ENCODE data around the gene LRRK2. TPM values are rescaled to one million over a fixed set of nuclear protein-coding genes. Genes with fewer than 3 reads are reported as not detected.

LRRK2 gene
- total RNA-seq, 1 experiment from 2014 or later: 3.1 TPM

GRCh38 chr12:40192704-40193255 lies 32.0 kb upstream of the LRRK2 start:
- Histone ChIP-seq H3K4me3 (ENCODE audit: low read depth, low read length, poor library complexity, severe bottlenecking) (no peak overlapping the region), H3K9me3 (ENCODE audit: low read depth, low read length, poor library complexity, severe bottlenecking) (peaks cover 15% of the 10 kb centered on the region), H3K27ac (ENCODE audit: low read depth, low read length, poor library complexity, severe bottlenecking) (no peak overlapping the region), H3K36me3 (ENCODE audit: insufficient read depth, low read length, poor library complexity, severe bottlenecking) (no peaks in the 10 kb centered on the region), H3K4me1 (ENCODE audit: insufficient read depth, low read length, poor library complexity, severe bottlenecking) (no peaks in the 10 kb centered on the region), H3K27me3 (replicated peaks; ENCODE audit: insufficient read depth, low read depth, low read length, poor library complexity) (no peaks in the 10 kb centered on the region)
- CTCF ChIA-PET: no interaction called here
- TF ChIP-seq CTCF (conservative IDR thresholded peaks at IDR 0.05; ENCODE audit: low read depth, low read length) (no peak), EZH2 (IDR thresholded peaks at IDR 0.05; ENCODE audit: borderline replicate concordance, low read depth, low read length, poor library complexity, severe bottlenecking) (no peak)
- peak; percentile 43 for DNase-seq (ENCODE audit: low spot score)
- POLR2A ChIA-PET (ENCODE audit: low non-redundant PET): no interaction called here
- intact Hi-C loops (cut with micrococcal nuclease; ENCODE audit: unreplicated experiment): no loop called here
- no TSS peak for BruUV-seq (replicated peaks)

- POLR2A ChIA-PET (ENCODE audit: low non-redundant PET): no interaction called here
- H3K4me1 ChIP-seq (ENCODE audit: insufficient read depth, low read length, poor library complexity, severe bottlenecking): no peaks in the 10 kb centered on the region
- TF ChIP-seq CTCF (conservative IDR thresholded peaks at IDR 0.05; ENCODE audit: low read depth, low read length) (no peak), EZH2 (IDR thresholded peaks at IDR 0.05; ENCODE audit: borderline replicate concordance, low read depth, low read length, poor library complexity, severe bottlenecking) (no peak)
- no peak overlapping the region for H3K4me3 ChIP-seq (ENCODE audit: low read depth, low read length, poor library complexity, severe bottlenecking)
- peaks cover 8% of the 10 kb centered on the region for H3K9me3 ChIP-seq (ENCODE audit: low read depth, low read length, poor library complexity, severe bottlenecking)
- no peaks in the 10 kb centered on the region for H3K36me3 ChIP-seq (ENCODE audit: insufficient read depth, low read length, poor library complexity, severe bottlenecking)
- no peaks in the 10 kb centered on the region for H3K27me3 ChIP-seq (replicated peaks; ENCODE audit: insufficient read depth, low read depth, low read length, poor library complexity)
- DNase-seq (ENCODE audit: low spot score): no peak
- intact Hi-C loops (cut with micrococcal nuclease; ENCODE audit: unreplicated experiment): no loop called here
- no peak overlapping the region for H3K27ac ChIP-seq (ENCODE audit: low read depth, low read length, poor library complexity, severe bottlenecking)
- no TSS peak for BruUV-seq (replicated peaks)
- CTCF ChIA-PET: no interaction called here
These were observed 30.0 kb upstream of the LRRK2 start for GRCh38 chr12:40194846-40195245.

GRCh38 chr12:40197590-40197989 lies 27.2 kb upstream of the LRRK2 start:
- no peaks in the 10 kb centered on the region for H3K27me3 ChIP-seq (replicated peaks; ENCODE audit: insufficient read depth, low read depth, low read length, poor library complexity)
- ChIA-PET POLR2A (ENCODE audit: low non-redundant PET) (no interaction called here), CTCF (no interaction called here)
- H3K27ac ChIP-seq (ENCODE audit: low read depth, low read length, poor library complexity, severe bottlenecking): no peak overlapping the region
- BruUV-seq (replicated peaks): no TSS peak
- no peak for DNase-seq (ENCODE audit: low spot score)
- no peaks in the 10 kb centered on the region for H3K36me3 ChIP-seq (ENCODE audit: insufficient read depth, low read length, poor library complexity, severe bottlenecking)
- H3K4me1 ChIP-seq (ENCODE audit: insufficient read depth, low read length, poor library complexity, severe bottlenecking): no peaks in the 10 kb centered on the region
- intact Hi-C loops (cut with micrococcal nuclease; ENCODE audit: unreplicated experiment): no loop called here
- TF ChIP-seq CTCF (conservative IDR thresholded peaks at IDR 0.05; ENCODE audit: low read depth, low read length): no peak
- TF ChIP-seq EZH2 (IDR thresholded peaks at IDR 0.05; ENCODE audit: borderline replicate concordance, low read depth, low read length, poor library complexity, severe bottlenecking): no peak
- no peaks in the 10 kb centered on the region for H3K9me3 ChIP-seq (ENCODE audit: low read depth, low read length, poor library complexity, severe bottlenecking)
- H3K4me3 ChIP-seq (ENCODE audit: low read depth, low read length, poor library complexity, severe bottlenecking): no peak overlapping the region

All from A673 (cell line).